Mammary epithelial cell (primary cell): ENCODE measurements around the gene FZD10.

Source experiments
- EZH2 ChIP-seq: IDR thresholded peaks from 2 replicates; pipeline ENCODE4 v1.6.1; 2012; ENCODE audit warnings: low read length, inconsistent platforms, borderline replicate concordance
- TF ChIP-seq, protein P1 (sequence below), 2 donors: IDR thresholded peaks in 1 of 2; conservative IDR thresholded peaks in 1 of 2; 2 replicates each; pipeline ENCODE4 v1.5.1; 2011 to 2012; ENCODE audit warnings: inconsistent platforms in 2 of 2, low read length in 2 of 2, mild to moderate bottlenecking in 2 of 2, control low read depth in 1 of 2, low read depth in 1 of 2; ENCODE audit not compliant: insufficient read depth in 1 of 2; ENCODE audit errors: extremely low read depth in 1 of 2

DNA sequence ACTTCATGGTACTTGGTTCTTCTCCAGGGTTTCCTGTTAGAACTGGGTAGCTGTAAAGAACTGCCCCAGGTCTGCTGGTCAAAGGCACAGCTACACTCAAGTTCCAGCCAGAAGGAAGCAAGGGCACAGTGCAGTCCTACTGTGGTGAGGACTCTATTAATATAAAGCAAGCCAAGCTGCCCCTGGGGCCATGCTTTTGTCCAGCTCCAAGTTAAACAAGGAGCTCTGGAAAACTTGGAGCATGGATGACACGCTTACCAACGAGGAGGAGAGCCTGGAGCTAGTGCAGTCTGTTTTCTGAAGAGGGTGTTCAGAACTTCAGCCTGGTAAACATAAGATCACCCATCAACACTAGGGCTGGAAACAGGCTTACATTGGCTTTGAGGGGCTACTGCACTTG, 4.0 kb downstream of the FZD10 start:
- TF ChIP-seq, protein P1, sequence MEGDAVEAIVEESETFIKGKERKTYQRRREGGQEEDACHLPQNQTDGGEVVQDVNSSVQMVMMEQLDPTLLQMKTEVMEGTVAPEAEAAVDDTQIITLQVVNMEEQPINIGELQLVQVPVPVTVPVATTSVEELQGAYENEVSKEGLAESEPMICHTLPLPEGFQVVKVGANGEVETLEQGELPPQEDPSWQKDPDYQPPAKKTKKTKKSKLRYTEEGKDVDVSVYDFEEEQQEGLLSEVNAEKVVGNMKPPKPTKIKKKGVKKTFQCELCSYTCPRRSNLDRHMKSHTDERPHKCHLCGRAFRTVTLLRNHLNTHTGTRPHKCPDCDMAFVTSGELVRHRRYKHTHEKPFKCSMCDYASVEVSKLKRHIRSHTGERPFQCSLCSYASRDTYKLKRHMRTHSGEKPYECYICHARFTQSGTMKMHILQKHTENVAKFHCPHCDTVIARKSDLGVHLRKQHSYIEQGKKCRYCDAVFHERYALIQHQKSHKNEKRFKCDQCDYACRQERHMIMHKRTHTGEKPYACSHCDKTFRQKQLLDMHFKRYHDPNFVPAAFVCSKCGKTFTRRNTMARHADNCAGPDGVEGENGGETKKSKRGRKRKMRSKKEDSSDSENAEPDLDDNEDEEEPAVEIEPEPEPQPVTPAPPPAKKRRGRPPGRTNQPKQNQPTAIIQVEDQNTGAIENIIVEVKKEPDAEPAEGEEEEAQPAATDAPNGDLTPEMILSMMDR (conservative IDR thresholded peaks at IDR 0.05 in 1 of 2, IDR thresholded peaks at IDR 0.05 in 1 of 2; ENCODE audit: extremely low read depth in 1 of 2, insufficient read depth in 1 of 2, low read depth in 1 of 2, low read length in 2 of 2), result no peak
- TF ChIP-seq EZH2, result no peak
